Activated CD8-positive, alpha-beta memory T cell treated with anti-CD3 and anti-CD28 coated beads for 24 hours (primary cell): ENCODE results near the gene FBXL2.

Source experiments
- DNase-seq: peaks from one replicate; pipeline ENCODE4 v3.0.0-alpha.2; 2020

The FBXL2 gene

DNA sequence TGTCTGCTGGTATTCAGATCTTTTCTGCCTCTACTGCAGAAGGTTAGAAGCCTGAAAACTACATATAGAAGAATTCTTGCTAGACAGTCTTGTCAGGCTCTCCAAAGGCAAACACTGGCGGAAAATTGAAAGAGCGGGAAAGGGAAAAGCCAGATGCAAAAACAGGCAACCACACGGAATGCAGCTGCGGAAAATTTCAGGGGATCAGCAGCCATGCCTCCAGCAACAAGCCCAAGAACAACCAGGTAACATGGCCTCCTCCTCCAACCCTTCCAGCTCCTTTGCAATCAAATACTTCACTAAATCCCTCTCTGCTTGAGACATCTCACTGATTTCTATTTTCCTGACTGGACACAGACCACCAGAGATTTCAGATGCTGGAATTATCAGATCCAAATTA, 153.3 kb downstream of the FBXL2 start:
- no peak for DNase-seq

DNA sequence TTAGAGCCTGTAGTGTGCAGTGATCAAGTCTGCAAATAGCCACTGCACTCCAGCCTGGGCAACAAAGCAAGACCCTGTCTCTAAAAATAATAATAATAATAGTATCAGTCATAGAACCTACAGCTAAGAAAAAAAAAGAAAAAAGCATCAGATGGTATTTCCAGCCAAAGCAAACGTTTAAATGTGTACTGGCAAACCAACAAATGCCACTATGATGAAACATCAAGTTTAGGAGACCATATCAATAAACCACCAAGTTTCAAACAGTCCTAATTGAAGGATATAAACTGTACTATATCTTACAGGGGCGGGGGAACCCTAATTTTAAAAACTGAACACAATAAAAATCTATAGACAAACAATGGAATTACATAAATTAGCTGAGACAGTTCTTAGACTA, 156.6 kb downstream of the FBXL2 start:
- no peak for DNase-seq
